ENCODE measurements around the gene TNRC6C.

Gene TNRC6C

GRCh38 chr17:78042542-78042941 lies 84.0 kb downstream of the TNRC6C start:
- no peak for TF ChIP-seq CTCF (conservative IDR thresholded peaks at IDR 0.05)
- peak overlapping the region; percentile 97; the same call in 1 of the 2 replicates for H3K27ac ChIP-seq

- no peak for TF ChIP-seq CTCF (conservative IDR thresholded peaks at IDR 0.05)
- no peak overlapping the region for H3K27ac ChIP-seq
These were observed 84.5 kb downstream of the TNRC6C start for GRCh38 chr17:78043031-78043430.

GRCh38 chr17:78044280-78044835 lies 85.9 kb downstream of the TNRC6C start:
- no peak for TF ChIP-seq CTCF (conservative IDR thresholded peaks at IDR 0.05)
- H3K27ac ChIP-seq: no peak overlapping the region

GRCh38 chr17:78045316-78045715 lies 86.8 kb downstream of the TNRC6C start:
- H3K27ac ChIP-seq: no peak overlapping the region
- TF ChIP-seq CTCF (conservative IDR thresholded peaks at IDR 0.05): no peak

GRCh38 chr17:78046923-78047322 lies 88.4 kb downstream of the TNRC6C start:
- no peak for TF ChIP-seq CTCF (conservative IDR thresholded peaks at IDR 0.05)
- no peak overlapping the region for H3K27ac ChIP-seq

GRCh38 chr17:78048346-78049292 lies 90.1 kb downstream of the TNRC6C start:
- no peak for TF ChIP-seq CTCF (conservative IDR thresholded peaks at IDR 0.05)
- H3K27ac ChIP-seq: no peak overlapping the region

GRCh38 chr17:78049609-78050008 lies 91.1 kb downstream of the TNRC6C start:
- H3K27ac ChIP-seq: no peak overlapping the region
- no peak for TF ChIP-seq CTCF (conservative IDR thresholded peaks at IDR 0.05)
